HS-5 (cell line): ENCODE data around the gene ARHGEF10L.

Experiments used
- DNase-seq: peaks from one replicate; pipeline ENCODE4 v3.0.0-alpha.2; 2012; ENCODE audit warnings: low read depth

ARHGEF10L gene

GRCh38 chr1:17594026-17594425, 54.5 kb downstream of the ARHGEF10L start:
- DNase-seq = no peak

GRCh38 chr1:17594690-17595601, 55.4 kb downstream of the ARHGEF10L start:
- no peak for DNase-seq

DNA sequence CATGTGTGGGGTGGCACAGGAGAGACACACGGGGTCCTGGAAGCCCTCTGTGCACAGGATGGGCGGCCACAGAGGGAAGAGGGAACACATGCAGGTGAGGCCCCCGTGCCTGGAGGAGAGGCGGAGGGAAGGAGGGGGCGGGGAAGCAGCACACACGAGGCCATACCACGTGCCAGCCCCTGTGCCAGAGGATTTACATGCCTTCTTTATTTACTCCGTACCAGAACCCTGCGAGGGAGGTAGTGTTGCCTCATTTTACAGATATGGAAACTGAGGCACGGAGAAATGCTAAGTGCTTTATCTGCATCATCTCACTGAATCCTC, 56.1 kb downstream of the ARHGEF10L start:
- DNase-seq = no peak

GRCh38 chr1:17596186-17596585, 56.7 kb downstream of the ARHGEF10L start:
- DNase-seq = no peak

GRCh38 chr1:17596651-17597509, 57.4 kb downstream of the ARHGEF10L start:
- no peak for DNase-seq

DNA sequence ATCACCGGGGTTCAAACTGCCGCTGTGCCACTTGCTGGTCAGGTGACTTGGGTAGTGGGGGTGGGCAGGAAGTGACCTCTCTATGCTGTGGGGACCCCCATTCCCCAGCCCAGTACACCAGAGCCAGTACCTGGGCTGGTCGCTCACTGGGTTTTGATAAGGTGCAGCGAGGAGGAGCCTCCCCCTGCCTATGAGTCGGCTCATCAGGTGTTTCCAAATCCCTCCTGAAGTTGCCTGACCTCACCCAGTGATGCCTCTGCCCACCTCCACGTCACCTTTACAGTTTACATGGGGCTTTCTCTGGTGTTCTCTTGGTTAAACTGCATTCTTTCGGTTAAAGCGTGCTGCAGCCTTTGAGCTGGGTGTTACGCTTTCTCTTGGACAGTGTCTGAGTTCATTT, 58.2 kb downstream of the ARHGEF10L start:
- no peak for DNase-seq

DNA sequence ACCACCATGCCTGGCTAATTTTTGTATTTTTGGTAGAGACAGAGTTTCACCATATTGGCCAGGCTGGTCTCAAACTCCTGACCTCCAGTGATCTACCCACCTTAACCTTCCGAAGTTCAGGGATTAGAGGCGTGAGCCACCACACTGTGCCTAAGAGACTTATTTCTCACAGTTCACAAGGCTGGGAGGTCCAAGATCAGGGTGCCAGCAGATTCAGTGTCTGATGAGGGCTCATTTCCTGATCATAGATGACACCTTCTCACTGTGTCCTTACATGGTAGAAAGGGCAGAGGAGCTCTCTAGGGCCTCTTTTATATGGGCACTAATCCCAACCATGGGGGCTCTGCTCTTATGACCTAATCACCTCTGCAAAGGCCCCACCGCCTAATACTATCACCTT, 58.8 kb downstream of the ARHGEF10L start:
- no peak for DNase-seq

- DNase-seq = no peak
Observed at GRCh38 chr1:17599291-17599953, 59.9 kb downstream of the ARHGEF10L start.

DNA sequence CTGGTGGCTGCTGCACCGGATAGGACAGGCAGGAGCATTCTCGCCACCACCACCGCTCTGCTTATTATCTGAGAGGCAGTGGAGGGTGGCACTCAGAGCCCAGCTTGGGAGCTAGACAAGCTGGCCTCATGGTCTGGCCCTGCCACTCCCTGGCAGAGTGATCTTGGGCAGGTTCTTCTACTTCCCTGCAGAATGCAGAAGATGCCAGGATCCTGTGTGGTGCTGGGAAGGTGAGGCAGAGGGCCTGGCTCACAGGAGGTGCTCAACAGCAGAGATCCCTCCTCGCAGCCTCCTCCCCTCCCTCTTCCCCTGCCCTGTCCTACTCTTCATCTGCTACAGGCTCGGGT, 60.4 kb downstream of the ARHGEF10L start:
- DNase-seq = no peak

DNA sequence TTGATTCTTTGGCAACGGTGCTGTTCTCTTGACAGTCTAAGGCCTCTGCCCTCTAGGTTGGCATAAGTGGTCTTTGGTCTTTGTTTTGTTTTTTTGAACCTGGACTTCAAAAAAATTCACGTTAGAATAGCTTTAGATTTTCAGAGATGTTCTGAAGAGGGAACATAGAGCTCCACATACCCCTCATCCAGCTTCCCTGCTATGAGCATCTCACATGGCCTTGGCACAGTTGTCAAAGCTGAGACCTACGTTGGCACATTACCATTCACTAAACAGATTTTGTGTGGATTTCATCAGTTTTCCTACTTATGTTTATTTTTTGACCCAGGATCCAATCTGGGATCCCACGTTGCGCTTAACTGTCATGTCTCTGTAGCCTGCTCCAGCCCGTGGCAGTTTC, 60.8 kb downstream of the ARHGEF10L start:
- DNase-seq = no peak

DNA sequence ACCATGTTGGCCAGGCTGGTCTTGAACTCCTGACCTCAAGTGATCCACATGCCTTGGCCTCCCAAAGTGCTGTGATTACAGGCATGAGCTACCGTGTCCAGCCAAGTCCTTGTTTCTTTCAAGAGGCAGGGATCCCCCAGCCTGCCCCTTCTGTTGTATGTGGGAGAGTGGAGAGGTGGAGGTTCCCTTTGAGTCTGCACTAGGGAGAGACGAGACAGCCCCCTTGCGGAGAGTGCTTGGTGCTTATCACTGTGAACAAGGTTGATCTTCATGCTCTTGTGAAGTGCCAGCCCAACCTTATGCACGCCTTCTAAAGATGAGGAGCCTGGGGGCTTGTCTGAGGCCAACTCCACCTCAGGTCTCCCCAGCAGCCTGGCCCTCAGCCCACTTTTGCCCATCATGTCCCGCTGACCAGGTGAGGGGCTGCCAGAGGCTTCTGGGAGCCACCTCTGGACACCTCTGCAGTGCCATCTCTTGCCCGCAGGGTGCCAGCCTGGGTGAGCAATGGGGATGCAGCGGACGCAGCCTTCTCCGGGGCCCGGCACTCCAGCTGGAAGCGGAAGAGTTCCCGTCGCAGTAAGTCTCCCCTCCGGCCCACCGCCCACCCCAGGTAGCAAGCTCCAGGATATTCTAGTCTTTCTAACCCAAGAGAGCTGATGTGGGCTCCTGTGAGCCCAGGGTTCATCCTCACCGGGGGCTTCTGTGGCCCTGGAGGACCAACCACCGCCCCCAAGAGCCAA, 62.3 kb downstream of the ARHGEF10L start:
- no peak for DNase-seq

GRCh38 chr1:17603091-17603841, 63.8 kb downstream of the ARHGEF10L start:
- no peak for DNase-seq

GRCh38 chr1:17605582-17606344, 66.3 kb downstream of the ARHGEF10L start:
- no peak for DNase-seq

DNA sequence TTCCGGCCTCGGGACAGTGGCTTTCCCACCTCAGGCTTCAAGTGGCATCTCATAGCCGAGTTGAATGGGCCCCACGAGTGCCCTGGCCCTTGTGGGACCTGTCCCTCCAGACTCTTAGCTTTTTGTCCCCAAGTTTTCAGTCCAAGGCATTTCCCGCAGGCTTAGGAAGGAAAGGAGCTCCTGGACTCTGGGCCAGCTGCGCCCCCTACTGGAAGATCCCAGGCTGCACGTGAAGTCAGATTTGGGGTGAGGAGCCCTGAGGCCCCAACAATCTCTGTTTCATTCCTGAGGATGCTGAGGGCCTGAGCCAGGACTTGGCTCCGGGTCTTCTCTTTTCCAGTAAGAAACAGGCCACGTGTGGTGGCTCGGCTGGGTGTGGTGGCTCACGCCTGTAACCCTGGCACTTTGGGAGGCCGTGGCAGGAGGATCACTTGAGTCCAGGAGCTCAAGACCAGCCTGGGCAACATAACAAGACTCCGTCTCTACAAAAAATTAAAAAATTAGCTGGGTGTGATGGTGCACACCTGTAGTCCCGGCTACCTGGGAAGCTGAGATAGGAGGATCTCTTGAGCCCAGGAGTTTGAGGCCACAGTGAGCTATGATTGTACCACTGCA, 67.4 kb downstream of the ARHGEF10L start:
- DNase-seq = no peak

GRCh38 chr1:17607644-17608581, 68.4 kb downstream of the ARHGEF10L start:
- no peak for DNase-seq

- no peak for DNase-seq
Observed at GRCh38 chr1:17609529-17609928, 70.0 kb downstream of the ARHGEF10L start.

GRCh38 chr1:17610085-17610484, 70.6 kb downstream of the ARHGEF10L start:
- no peak for DNase-seq

DNA sequence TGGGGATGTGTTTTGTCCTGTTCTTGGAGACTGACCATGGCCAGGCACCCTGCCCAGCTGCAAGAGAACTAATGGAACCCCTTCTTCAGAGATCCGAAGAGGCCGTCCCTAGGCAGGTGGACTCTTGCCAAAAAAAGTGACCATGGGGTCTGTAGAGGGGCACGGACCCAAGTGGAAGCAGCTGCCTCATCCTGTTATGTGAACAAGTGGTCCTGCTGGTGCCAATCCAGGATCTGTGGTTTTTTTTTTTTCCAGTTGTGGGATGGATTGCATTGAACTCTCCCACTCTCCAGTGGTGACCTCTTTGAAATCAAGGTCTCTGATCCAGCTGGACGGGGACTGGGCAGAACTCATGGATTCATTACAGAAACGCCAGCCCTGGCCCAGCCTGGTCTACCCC, 71.2 kb downstream of the ARHGEF10L start:
- no peak for DNase-seq

GRCh38 chr1:17611991-17612390, 72.5 kb downstream of the ARHGEF10L start:
- no peak for DNase-seq
